Measurements from ENCODE around the gene PTBP1. TPM values are rescaled to one million over a fixed set of nuclear protein-coding genes. Genes with fewer than 3 reads are reported as not detected.
A peak's percentile ranks its signal among the peaks of the same experiment; 100 is the strongest.

PTBP1 gene
- total and polyA plus RNA-seq, 2 of the 13 experiments (the other 11 are each of a cell fraction or from before 2014, with no cell fraction given) = 195 to 288 TPM

GRCh38 chr19:796692-797527 is at the start of gene PTBP1 (continued):
- TF ChIP-seq BRF2 (CRISPR knock-in tag; IDR thresholded peaks at IDR 0.05) (peak; percentile 67; the same call in 1 of the 2 replicates), CBFB (CRISPR knock-in tag; IDR thresholded peaks at IDR 0.05) (peak; percentile 73; the same call in 1 of the 2 replicates), ELF3 (CRISPR knock-in tag; IDR thresholded peaks at IDR 0.05) (peak; percentile 83), ZEB1 (IDR thresholded peaks at IDR 0.05; ENCODE audit: insufficient replicate concordance, low read depth) (no peak), ZHX2 (IDR thresholded peaks at IDR 0.05; ENCODE audit: low read depth) (peak; percentile 100), ZHX2 (CRISPR knock-in tag; IDR thresholded peaks at IDR 0.05; ENCODE audit: borderline replicate concordance) (no peak; the same call in 1 of the 2 replicates), TSC22D2 (CRISPR knock-in tag; IDR thresholded peaks at IDR 0.05; ENCODE audit: borderline replicate concordance) (no peak), SALL2 (CRISPR knock-in tag; IDR thresholded peaks at IDR 0.05) (peak; percentile 83), TEAD2 (CRISPR knock-in tag; IDR thresholded peaks at IDR 0.05) (no peak), ZIK1 (CRISPR knock-in tag; IDR thresholded peaks at IDR 0.05; ENCODE audit: borderline replicate concordance, low read depth) (peak; percentile 33; the same call in 1 of the 2 replicates), ZNF362 (CRISPR knock-in tag; IDR thresholded peaks at IDR 0.05; ENCODE audit: borderline replicate concordance) (no peak), ZSCAN9 (CRISPR knock-in tag; IDR thresholded peaks at IDR 0.05; ENCODE audit: borderline replicate concordance) (peak; percentile 83), SRSF1 (optimal IDR thresholded peaks at IDR 0.05; ENCODE audit: low read depth, low read length) (peak; percentile 76), ZNF574 (CRISPR knock-in tag; IDR thresholded peaks at IDR 0.05) (peak; percentile 96), ZNF556 (CRISPR knock-in tag; IDR thresholded peaks at IDR 0.05; ENCODE audit: borderline replicate concordance) (peak; percentile 53; the same call in 1 of the 2 replicates), WIZ (CRISPR knock-in tag; IDR thresholded peaks at IDR 0.05) (peak; percentile 70; the same call in 1 of the 2 replicates), FOXP1 (IDR thresholded peaks at IDR 0.05) (no peak), FOXP1 (CRISPR knock-in tag; IDR thresholded peaks at IDR 0.05) (no peak), SRY (CRISPR knock-in tag; IDR thresholded peaks at IDR 0.05) (no peak)
